Bronchial epithelial cell (primary cell): ENCODE data around the gene ATP6V0B. TPM values are rescaled to one million over a fixed set of nuclear protein-coding genes. Genes with fewer than 3 reads are reported as not detected.

Source experiments
- DNase-seq: peaks from one replicate; pipeline ENCODE4 v3.0.0-alpha.2; 2010; ENCODE audit warnings: low read depth
- FAIRE-seq: peaks from 2 replicates; lab custom pipeline; 2011; peaks lifted over from hg19 to GRCh38; lab: Jason Lieb, UNC
- H3K27me3 ChIP-seq: 2 replicates; pipeline ENCODE4 v1.5.1; 2011; ENCODE audit warnings: low read length; ENCODE audit not compliant: control insufficient read depth, insufficient read depth
- H3K36me3 ChIP-seq: 2 replicates; pipeline ENCODE4 v1.5.1; 2011; ENCODE audit warnings: low read length; ENCODE audit not compliant: control insufficient read depth, insufficient read depth
- H3K4me3 ChIP-seq: 2 replicates; pipeline ENCODE4 v1.5.1; 2011; ENCODE audit warnings: mild to moderate bottlenecking, low read depth, low read length, control low read depth
- CTCF ChIP-seq: IDR thresholded peaks from 2 replicates; pipeline ENCODE4 v1.5.1; 2011; ENCODE audit warnings: mild to moderate bottlenecking, moderate library complexity, low read length, control low read depth, inconsistent platforms; ENCODE audit not compliant: insufficient read depth, severe bottlenecking
- total RNA-seq: library from RNA; depleted of rRNA; stranded (reverse); fragments of >200 nt; gene quantifications from 2 replicates; pipeline ENCODE4 v1.2.1, GENCODE V29; 2014

Gene ATP6V0B
- total RNA-seq, 1 donor from 2014 or later: 220 TPM

GRCh38 chr1:44012404-44012803 lies 37.6 kb downstream of the ATP6V0B start:
- FAIRE-seq: no peak
- TF ChIP-seq CTCF: no peak
- Histone ChIP-seq H3K36me3 (peaks cover 10% of the 10 kb centered on the region), H3K27me3 (no peaks in the 10 kb centered on the region), H3K4me3 (no peak overlapping the region)
- no peak for DNase-seq

GRCh38 chr1:44012941-44013609 lies 38.3 kb downstream of the ATP6V0B start:
- Histone ChIP-seq H3K36me3 (peaks cover 9% of the 10 kb centered on the region), H3K4me3 (no peak overlapping the region), H3K27me3 (no peaks in the 10 kb centered on the region)
- FAIRE-seq (no peak), DNase-seq (no peak)
- no peak for TF ChIP-seq CTCF

GRCh38 chr1:44013949-44014348 lies 39.2 kb downstream of the ATP6V0B start:
- Histone ChIP-seq H3K4me3 (no peak overlapping the region), H3K27me3 (no peaks in the 10 kb centered on the region), H3K36me3 (peaks cover 9% of the 10 kb centered on the region)
- DNase-seq (no peak), FAIRE-seq (no peak)
- TF ChIP-seq CTCF: no peak

- no peak for FAIRE-seq
- no peak for TF ChIP-seq CTCF
- no peaks in the 10 kb centered on the region for H3K27me3 ChIP-seq
- no peak for DNase-seq
- H3K4me3 ChIP-seq: no peak overlapping the region
- H3K36me3 ChIP-seq: peaks cover 11% of the 10 kb centered on the region
Measured at GRCh38 chr1:44014365-44015104, 39.8 kb downstream of the ATP6V0B start.

GRCh38 chr1:44015206-44015605 lies 40.4 kb downstream of the ATP6V0B start:
- no peak for TF ChIP-seq CTCF
- Histone ChIP-seq H3K4me3 (no peak overlapping the region), H3K27me3 (no peaks in the 10 kb centered on the region), H3K36me3 (peaks cover 9% of the 10 kb centered on the region)
- DNase-seq (no peak), FAIRE-seq (no peak)
